Small intestine (tissue), 7 donors: ENCODE measurements around the gene ZNF227. TPM values are rescaled to one million over a fixed set of nuclear protein-coding genes. Genes with fewer than 3 reads are reported as not detected.

Experiments used
- DNase-seq, 2 donors: peaks; one replicate each; pipeline versions ENCODE4 v3.0.0 to v3.0.0-alpha.2; 2013
- FAIRE-seq: peaks from 2 replicates; lab custom pipeline; 2012; peaks lifted over from hg19 to GRCh38; lab: Jason Lieb, UNC
- H3K27ac ChIP-seq, 3 donors: one replicate each; pipeline ENCODE4 v1.5.1; 2013; ENCODE audit warnings: low read length in 2 of 3, mild to moderate bottlenecking in 2 of 3, control low read depth in 1 of 3, inconsistent platforms in 1 of 3, low read depth in 1 of 3, moderate library complexity in 1 of 3
- H3K27me3 ChIP-seq, 3 donors: one replicate each; pipeline ENCODE4 v1.6.1; 2013; ENCODE audit warnings: low read length in 3 of 3, inconsistent platforms in 1 of 3; ENCODE audit not compliant: control insufficient read depth in 3 of 3, insufficient read depth in 3 of 3
- H3K36me3 ChIP-seq, 3 donors: one replicate each; pipeline ENCODE4 v1.6.1; 2013; ENCODE audit warnings: low read length in 3 of 3, inconsistent platforms in 1 of 3, low read depth in 1 of 3, mild to moderate bottlenecking in 1 of 3, moderate library complexity in 1 of 3; ENCODE audit not compliant: control insufficient read depth in 3 of 3, insufficient read depth in 2 of 3
- H3K4me1 ChIP-seq, 3 donors: one replicate each; pipeline ENCODE4 v1.6.1; 2013; ENCODE audit warnings: low read length in 2 of 3, inconsistent platforms in 1 of 3, low read depth in 1 of 3, mild to moderate bottlenecking in 1 of 3, moderate library complexity in 1 of 3; ENCODE audit not compliant: control insufficient read depth in 3 of 3, insufficient read depth in 2 of 3
- H3K4me3 ChIP-seq, 3 donors: one replicate each; pipeline ENCODE4 v1.5.1; 2013; ENCODE audit warnings: low read length in 3 of 3, control low read depth in 1 of 3, inconsistent platforms in 1 of 3, low read depth in 1 of 3, mild to moderate bottlenecking in 1 of 3, moderate library complexity in 1 of 3
- H3K9me3 ChIP-seq, 2 donors: one replicate each; pipeline ENCODE4 v1.6.1; 2013; ENCODE audit warnings: low read depth in 1 of 2, low read length in 1 of 2; ENCODE audit not compliant: control insufficient read depth in 2 of 2, insufficient read depth in 1 of 2
- WGBS, 3 donors: extraction: QIAGEN DNeasy Blood & Tissue Kit; methylation state at CpG; one replicate each; pipeline ENCODE4 v1.1.7; 2013; 5-methylcytosine and 5-hydroxymethylcytosine counted together
- polyA plus RNA-seq, 4 donors: library from polyadenylated mRNA; stranded (reverse) in 3 of 4; unstranded in 1 of 4; fragments of 200-250 nt in 3 of 4; fragments of 120-200 nt in 1 of 4; gene quantifications; one replicate each; pipeline versions ENCODE4 v1.2.1 to v1.2.3, GENCODE V29; 2013
- donor health status: healthy with polysubstance abuse.
- donor health status: control.
- donor health status: control.
- donor health status: Bipolar disorder and iron deficiency.
- donor health status: healthy.

The ZNF227 gene
- polyA plus RNA-seq, 4 donors: 3.8 to 18.8 (median 5.0) TPM

- Histone ChIP-seq H3K27ac (no peak overlapping the region), H3K36me3 (no peaks in the 10 kb centered on the region), H3K9me3 (peaks cover 0 to 53% of the 10 kb centered on the region in 2 donors), H3K4me1 (no peaks in the 10 kb centered on the region), H3K27me3 (no peaks in the 10 kb centered on the region), H3K4me3 (no peak overlapping the region)
- DNase-seq: no peak
- no peak for FAIRE-seq
- 87 to 93% (median 89%) methylated on average over 10 of the region's 10 CpGs for WGBS, 3 donors
Measured at GRCh38 chr19:44280916-44281315, 68.6 kb downstream of the ZNF227 start.

GRCh38 chr19:44282846-44283245 lies 70.5 kb downstream of the ZNF227 start:
- Histone ChIP-seq H3K4me1 (no peaks in the 10 kb centered on the region), H3K27me3 (no peaks in the 10 kb centered on the region), H3K36me3 (peaks cover 2 to 7% (median 5%) of the 10 kb centered on the region in 3 donors), H3K4me3 (no peak overlapping the region), H3K27ac (no peak overlapping the region), H3K9me3 (peaks cover 4 to 56% of the 10 kb centered on the region in 2 donors)
- FAIRE-seq (no peak), DNase-seq (no peak)
- 89 to 94% (median 91%) methylated on average over 3 of the region's 3 CpGs for WGBS, 3 donors

- DNase-seq (no peak), FAIRE-seq (no peak)
- peaks cover 7 to 60% of the 10 kb centered on the region in 2 donors for H3K9me3 ChIP-seq
- no peaks in the 10 kb centered on the region for H3K4me1 ChIP-seq
- no peak overlapping the region for H3K4me3 ChIP-seq
- H3K27ac ChIP-seq: no peak overlapping the region
- peaks cover 8 to 24% (median 17%) of the 10 kb centered on the region in 3 donors for H3K36me3 ChIP-seq
- WGBS, 3 donors: 63 to 90% (median 70%) methylated on average over 4 of the region's 4 CpGs
- no peaks in the 10 kb centered on the region for H3K27me3 ChIP-seq
Measured at GRCh38 chr19:44284968-44285367, 72.6 kb downstream of the ZNF227 start.

Other genes with a start within 250 kb of the ZNF227 start
- 1 to 10 TPM; 3.7 to 8.7 (median 5.5) TPM for gene ZNF155, start 228.3 kb upstream of the ZNF227 start, polyA plus RNA-seq
- gene ZNF230, start 209.6 kb upstream of the ZNF227 start, polyA plus RNA-seq: 1 to 10 TPM; 1.1 to 6.4 (median 1.6) TPM
- 1 to 10 TPM; 1.9 to 6.1 (median 3.3) TPM for gene ZNF222, start 187.2 kb upstream of the ZNF227 start, polyA plus RNA-seq
- 10 to 100 TPM in 1 of 4 donors, 1 to 10 TPM in 3; 3.3 to 23.6 (median 6.4) TPM for gene ZNF223, start 160.5 kb upstream of the ZNF227 start, polyA plus RNA-seq
- gene ZNF284, start 140.4 kb upstream of the ZNF227 start, polyA plus RNA-seq: 1 to 10 TPM in 1 of 4 donors, under 1 TPM in 3; 0.67 to 4.6 (median 0.76) TPM
- 10 to 100 TPM in 3 of 4 donors, 1 to 10 TPM in 1; 8.3 to 46.4 (median 22.8) TPM for gene ZNF224, start 118.2 kb upstream of the ZNF227 start, polyA plus RNA-seq
- 1 to 10 TPM; 1.4 to 6.6 (median 1.8) TPM for gene ZNF225, start 99.1 kb upstream of the ZNF227 start, polyA plus RNA-seq
- 10 to 100 TPM in 1 of 4 donors, 1 to 10 TPM in 3; 1.6 to 11.8 (median 2.4) TPM for gene ZNF234, start 71.0 kb upstream of the ZNF227 start, polyA plus RNA-seq
- 10 to 100 TPM; 13.6 to 28.2 (median 19.9) TPM for gene ZNF226, start 47.4 kb upstream of the ZNF227 start, polyA plus RNA-seq
- 1 to 10 TPM in 1 of 4 donors, under 1 TPM in 2, not detected in 1; 0.22 to 5.8 (median 0.91) TPM for gene ZNF233, start 47.4 kb downstream of the ZNF227 start, polyA plus RNA-seq
- gene ZNF235, start 92.5 kb downstream of the ZNF227 start, polyA plus RNA-seq: 1 to 10 TPM; 1.8 to 7.8 (median 2.9) TPM
- 1 to 10 TPM in 3 of 4 donors, under 1 TPM in 1; 0.81 to 8.7 (median 1.9) TPM for gene ZNF112, start 144.1 kb downstream of the ZNF227 start, polyA plus RNA-seq
- 1 to 10 TPM in 3 of 4 donors, under 1 TPM in 1; 0.54 to 5.8 (median 1.3) TPM for gene ZNF285, start 189.1 kb downstream of the ZNF227 start, polyA plus RNA-seq
- 1 to 10 TPM in 3 of 4 donors, under 1 TPM in 1; 0.27 to 9.2 (median 1.8) TPM for gene ZNF229, start 235.9 kb downstream of the ZNF227 start, polyA plus RNA-seq